Measurements from ENCODE around the gene ENTPD3.

Gene ENTPD3

DNA sequence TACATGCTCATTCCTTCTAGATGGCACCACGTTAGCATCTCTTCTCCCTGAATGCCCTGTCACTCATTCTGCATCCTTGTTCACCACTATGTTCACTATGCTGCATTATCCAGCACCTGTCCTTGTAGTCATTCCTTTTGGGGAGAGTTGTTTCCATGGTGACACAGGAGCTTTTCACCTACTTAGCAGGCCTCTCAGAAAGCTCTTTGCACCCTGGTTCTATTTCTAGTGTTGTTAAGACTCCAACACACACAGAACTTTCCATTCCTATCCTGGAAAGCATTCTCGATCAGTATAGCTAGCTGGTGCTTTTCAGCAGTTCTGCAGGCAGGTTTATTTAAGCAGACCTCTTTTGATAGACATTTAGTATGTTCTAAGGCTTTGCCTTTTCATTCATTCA is 63.5 kb downstream of the ENTPD3 start:
- Histone ChIP-seq H3K79me2 (ENCODE audit: low read length) (no peaks in the 10 kb centered on the region), H3K9me3 (ENCODE audit: insufficient read depth, low read length) (no peaks in the 10 kb centered on the region), H3K9ac (ENCODE audit: low read length) (no peak overlapping the region), H3K27ac (ENCODE audit: low read length) (no peak overlapping the region), H3K4me1 (ENCODE audit: low read length) (peaks cover 13% of the 10 kb centered on the region), H2AFZ (ENCODE audit: low read depth, low read length) (no peak overlapping the region), H3K27me3 (ENCODE audit: low read depth, low read length) (no peaks in the 10 kb centered on the region), H3K4me2 (ENCODE audit: low read length) (no peak overlapping the region), H3K4me3 (ENCODE audit: low read length) (no peak overlapping the region), H4K20me1 (ENCODE audit: insufficient read depth, low read length) (no peaks in the 10 kb centered on the region), H3K36me3 (replicated peaks; ENCODE audit: low read depth, low read length) (no peaks in the 10 kb centered on the region)
- TF ChIP-seq EZH2phosphoT487 (IDR thresholded peaks at IDR 0.05; ENCODE audit: low read depth) = no peak
- TF ChIP-seq, protein P1, sequence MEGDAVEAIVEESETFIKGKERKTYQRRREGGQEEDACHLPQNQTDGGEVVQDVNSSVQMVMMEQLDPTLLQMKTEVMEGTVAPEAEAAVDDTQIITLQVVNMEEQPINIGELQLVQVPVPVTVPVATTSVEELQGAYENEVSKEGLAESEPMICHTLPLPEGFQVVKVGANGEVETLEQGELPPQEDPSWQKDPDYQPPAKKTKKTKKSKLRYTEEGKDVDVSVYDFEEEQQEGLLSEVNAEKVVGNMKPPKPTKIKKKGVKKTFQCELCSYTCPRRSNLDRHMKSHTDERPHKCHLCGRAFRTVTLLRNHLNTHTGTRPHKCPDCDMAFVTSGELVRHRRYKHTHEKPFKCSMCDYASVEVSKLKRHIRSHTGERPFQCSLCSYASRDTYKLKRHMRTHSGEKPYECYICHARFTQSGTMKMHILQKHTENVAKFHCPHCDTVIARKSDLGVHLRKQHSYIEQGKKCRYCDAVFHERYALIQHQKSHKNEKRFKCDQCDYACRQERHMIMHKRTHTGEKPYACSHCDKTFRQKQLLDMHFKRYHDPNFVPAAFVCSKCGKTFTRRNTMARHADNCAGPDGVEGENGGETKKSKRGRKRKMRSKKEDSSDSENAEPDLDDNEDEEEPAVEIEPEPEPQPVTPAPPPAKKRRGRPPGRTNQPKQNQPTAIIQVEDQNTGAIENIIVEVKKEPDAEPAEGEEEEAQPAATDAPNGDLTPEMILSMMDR (IDR thresholded peaks at IDR 0.05; ENCODE audit: low read depth, low read length) = no peak

- no peaks in the 10 kb centered on the region for H3K36me3 ChIP-seq (replicated peaks; ENCODE audit: low read depth, low read length)
- peaks cover 1% of the 10 kb centered on the region; the same call in 1 of the 2 replicates for H3K79me2 ChIP-seq (ENCODE audit: low read length)
- TF ChIP-seq, protein P1 (IDR thresholded peaks at IDR 0.05; ENCODE audit: low read depth, low read length) = no peak
- TF ChIP-seq EZH2phosphoT487 (IDR thresholded peaks at IDR 0.05; ENCODE audit: low read depth) = no peak
- peaks cover 18% of the 10 kb centered on the region for H3K4me1 ChIP-seq (ENCODE audit: low read length)
- no peaks in the 10 kb centered on the region for H3K9me3 ChIP-seq (ENCODE audit: insufficient read depth, low read length)
- H3K4me3 ChIP-seq (ENCODE audit: low read length) = no peak overlapping the region
- no peak overlapping the region for H3K27ac ChIP-seq (ENCODE audit: low read length)
- H3K9ac ChIP-seq (ENCODE audit: low read length) = no peak overlapping the region
- no peak overlapping the region; the same call in 1 of the 2 replicates for H3K4me2 ChIP-seq (ENCODE audit: low read length)
- H4K20me1 ChIP-seq (ENCODE audit: insufficient read depth, low read length) = no peaks in the 10 kb centered on the region
- H3K27me3 ChIP-seq (ENCODE audit: low read depth, low read length) = no peaks in the 10 kb centered on the region
- no peak overlapping the region for H2AFZ ChIP-seq (ENCODE audit: low read depth, low read length)
Measured at GRCh38 chr3:40451551-40451950, 64.6 kb downstream of the ENTPD3 start.

DNA sequence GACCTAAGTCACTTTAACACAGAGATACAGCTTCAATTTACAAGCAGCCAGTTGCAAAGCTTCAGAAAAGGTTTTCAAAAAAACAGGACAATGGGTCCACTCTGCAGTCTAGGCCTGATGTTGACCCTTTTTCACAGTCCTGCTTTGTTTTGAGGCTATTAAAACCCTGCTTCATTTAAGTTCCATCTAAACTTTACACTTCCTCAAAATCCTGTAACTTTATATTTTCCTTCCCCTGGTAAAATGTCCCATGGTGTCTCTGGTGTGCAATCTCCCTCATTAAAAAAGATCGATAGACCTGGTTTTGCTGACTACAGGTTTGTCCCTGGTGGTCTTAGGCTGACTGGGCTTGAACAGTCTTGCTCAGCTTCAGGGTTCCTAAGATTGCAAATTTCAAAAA is 65.1 kb downstream of the ENTPD3 start:
- H2AFZ ChIP-seq (ENCODE audit: low read depth, low read length) = peak overlapping the region; percentile 88; the same call in 1 of the 2 replicates
- H3K9ac ChIP-seq (ENCODE audit: low read length) = peak overlapping the region; percentile 77
- no peak overlapping the region for H3K27ac ChIP-seq (ENCODE audit: low read length)
- H3K9me3 ChIP-seq (ENCODE audit: insufficient read depth, low read length) = no peaks in the 10 kb centered on the region
- H3K4me1 ChIP-seq (ENCODE audit: low read length) = peaks cover 18% of the 10 kb centered on the region
- H3K4me3 ChIP-seq (ENCODE audit: low read length) = peak overlapping the region; percentile 83
- H3K27me3 ChIP-seq (ENCODE audit: low read depth, low read length) = no peaks in the 10 kb centered on the region
- no peaks in the 10 kb centered on the region for H3K36me3 ChIP-seq (replicated peaks; ENCODE audit: low read depth, low read length)
- TF ChIP-seq EZH2phosphoT487 (IDR thresholded peaks at IDR 0.05; ENCODE audit: low read depth) = no peak
- TF ChIP-seq, protein P1 (IDR thresholded peaks at IDR 0.05; ENCODE audit: low read depth, low read length) = no peak
- peak overlapping the region; percentile 81 for H3K4me2 ChIP-seq (ENCODE audit: low read length)
- H4K20me1 ChIP-seq (ENCODE audit: insufficient read depth, low read length) = no peaks in the 10 kb centered on the region
- peaks cover 6% of the 10 kb centered on the region; the same call in 1 of the 2 replicates for H3K79me2 ChIP-seq (ENCODE audit: low read length)

DNA sequence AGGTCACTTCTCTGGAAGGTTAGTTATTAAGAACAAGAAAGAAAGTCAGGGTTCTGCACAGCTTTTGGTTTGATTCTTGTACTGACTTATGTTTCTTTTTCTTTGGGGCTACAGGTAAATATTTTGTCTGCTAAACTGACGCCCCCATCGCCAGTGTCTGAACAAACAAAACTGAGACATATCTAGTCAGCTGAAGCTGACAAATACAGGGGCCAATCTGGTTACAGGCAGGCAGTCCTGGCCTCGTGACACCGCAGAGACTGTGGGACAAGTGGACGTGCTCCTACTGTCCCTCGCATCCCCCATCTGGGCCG is 65.5 kb downstream of the ENTPD3 start:
- peaks cover 10% of the 10 kb centered on the region for H3K79me2 ChIP-seq (ENCODE audit: low read length)
- no peaks in the 10 kb centered on the region for H3K9me3 ChIP-seq (ENCODE audit: insufficient read depth, low read length)
- H3K4me3 ChIP-seq (ENCODE audit: low read length) = peak overlapping the region; percentile 83
- H4K20me1 ChIP-seq (ENCODE audit: insufficient read depth, low read length) = no peaks in the 10 kb centered on the region
- H3K4me1 ChIP-seq (ENCODE audit: low read length) = peaks cover 18% of the 10 kb centered on the region
- H3K4me2 ChIP-seq (ENCODE audit: low read length) = peak overlapping the region; percentile 81
- H3K9ac ChIP-seq (ENCODE audit: low read length) = peak overlapping the region; percentile 77
- H3K27ac ChIP-seq (ENCODE audit: low read length) = peak overlapping the region; percentile 45
- H3K36me3 ChIP-seq (replicated peaks; ENCODE audit: low read depth, low read length) = peaks cover under 1% of the 10 kb centered on the region
- no peak for TF ChIP-seq EZH2phosphoT487 (IDR thresholded peaks at IDR 0.05; ENCODE audit: low read depth)
- TF ChIP-seq, protein P1 (IDR thresholded peaks at IDR 0.05; ENCODE audit: low read depth, low read length) = no peak
- no peaks in the 10 kb centered on the region for H3K27me3 ChIP-seq (ENCODE audit: low read depth, low read length)
- H2AFZ ChIP-seq (ENCODE audit: low read depth, low read length) = peak overlapping the region; percentile 88
